ENCODE data around the gene TBCK.
"Not testable (repeated sequence)": the region's sequence is repeated elsewhere in the genome, so short reads cannot be mapped to it uniquely, and the experiment has no call there.

Gene TBCK

DNA sequence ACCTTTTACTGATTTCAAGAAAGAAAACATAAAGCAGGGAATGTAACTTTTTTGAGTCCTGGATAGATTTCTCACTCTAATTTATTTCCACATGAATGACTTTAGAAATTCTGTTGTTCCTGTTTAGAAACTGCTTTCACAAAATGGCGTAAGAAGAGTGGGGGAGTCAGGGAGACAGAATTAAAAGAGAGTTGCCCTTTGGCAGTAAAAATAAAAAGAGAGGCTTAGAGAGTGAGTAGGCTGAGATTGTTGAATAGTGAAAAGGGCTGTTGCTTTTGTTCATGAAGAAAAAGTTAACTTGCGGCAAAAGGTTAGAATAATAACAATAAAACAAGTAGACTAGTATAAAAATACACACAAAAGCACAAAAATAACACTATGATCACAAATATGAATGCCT, 166.1 kb downstream of the TBCK start:
- Histone ChIP-seq H3K9me3 (ENCODE audit: control insufficient read depth in 5 of 5, low read length in 5 of 5) (peaks cover 0 to 6% (median 3%) of the 10 kb centered on the region in 5 donors), H3K4me3 (ENCODE audit: low read depth in 1 of 5, low read length in 5 of 5) (no peak overlapping the region), H3K4me1 (ENCODE audit: control insufficient read depth in 5 of 5, insufficient read depth in 5 of 5, low read length in 5 of 5) (no peaks in the 10 kb centered on the region), H3K36me3 (ENCODE audit: control insufficient read depth in 5 of 5, insufficient read depth in 5 of 5, low read length in 5 of 5) (peaks cover 0 to 26% (median 0%) of the 10 kb centered on the region in 5 donors), H3K27ac (ENCODE audit: low read depth, low read length) (no peak overlapping the region), H3K9ac (ENCODE audit: low read length in 5 of 5) (no peak overlapping the region), H3K27me3 (ENCODE audit: control insufficient read depth in 5 of 5, insufficient read depth in 4 of 5, low read length in 5 of 5) (no peaks in the 10 kb centered on the region)

GRCh38 chr4:106149026-106149425, 167.0 kb downstream of the TBCK start:
- no peaks in the 10 kb centered on the region for H3K4me1 ChIP-seq (ENCODE audit: control insufficient read depth in 5 of 5, insufficient read depth in 5 of 5, low read length in 5 of 5)
- H3K27me3 ChIP-seq (ENCODE audit: control insufficient read depth in 5 of 5, insufficient read depth in 4 of 5, low read length in 5 of 5): no peaks in the 10 kb centered on the region
- H3K36me3 ChIP-seq (ENCODE audit: control insufficient read depth in 5 of 5, insufficient read depth in 5 of 5, low read length in 5 of 5): peaks cover 0 to 28% (median 0%) of the 10 kb centered on the region in 5 donors
- no peak overlapping the region for H3K4me3 ChIP-seq (ENCODE audit: low read depth in 1 of 5, low read length in 5 of 5)
- H3K9me3 ChIP-seq (ENCODE audit: control insufficient read depth in 5 of 5, low read length in 5 of 5): peaks cover 0 to 6% (median 3%) of the 10 kb centered on the region in 5 donors
- no peak overlapping the region for H3K9ac ChIP-seq (ENCODE audit: low read length in 5 of 5)
- H3K27ac ChIP-seq (ENCODE audit: low read depth, low read length): no peak overlapping the region

DNA sequence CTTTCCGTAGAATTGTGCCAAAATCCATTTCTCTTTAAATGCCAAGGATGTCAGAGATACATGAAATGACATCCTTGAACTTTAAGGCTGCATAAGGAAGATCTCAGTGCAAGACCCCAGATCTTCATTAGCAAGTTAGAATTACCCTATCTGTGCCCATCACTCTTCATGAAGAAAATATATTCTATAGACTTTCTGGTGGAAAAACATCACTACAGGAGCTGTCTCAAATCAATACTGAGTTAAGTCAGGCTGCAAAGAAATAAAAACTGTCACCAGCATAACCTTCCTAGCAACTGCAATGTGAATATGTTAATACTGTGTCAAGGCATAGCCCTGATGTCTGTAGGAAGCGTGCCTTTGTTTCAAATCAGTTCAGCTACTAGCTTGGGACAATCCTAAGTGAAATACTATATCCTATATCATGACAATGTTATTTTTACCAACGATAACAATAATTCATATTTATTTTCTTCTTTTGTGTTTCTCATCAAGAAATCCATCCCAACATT, 173.3 kb downstream of the TBCK start:
- Histone ChIP-seq H3K27me3 (ENCODE audit: control insufficient read depth in 5 of 5, insufficient read depth in 4 of 5, low read length in 5 of 5) (no peaks in the 10 kb centered on the region), H3K4me3 (ENCODE audit: low read depth in 1 of 5, low read length in 5 of 5) (no peak overlapping the region), H3K36me3 (ENCODE audit: control insufficient read depth in 5 of 5, insufficient read depth in 5 of 5, low read length in 5 of 5) (peaks cover 0 to 13% (median 0%) of the 10 kb centered on the region in 5 donors), H3K27ac (ENCODE audit: low read depth, low read length) (no peak overlapping the region), H3K9ac (ENCODE audit: low read length in 5 of 5) (no peak overlapping the region), H3K9me3 (ENCODE audit: control insufficient read depth in 5 of 5, low read length in 5 of 5) (peaks cover 0 to 6% (median 0%) of the 10 kb centered on the region in 5 donors), H3K4me1 (ENCODE audit: control insufficient read depth in 5 of 5, insufficient read depth in 5 of 5, low read length in 5 of 5) (no peaks in the 10 kb centered on the region)

DNA sequence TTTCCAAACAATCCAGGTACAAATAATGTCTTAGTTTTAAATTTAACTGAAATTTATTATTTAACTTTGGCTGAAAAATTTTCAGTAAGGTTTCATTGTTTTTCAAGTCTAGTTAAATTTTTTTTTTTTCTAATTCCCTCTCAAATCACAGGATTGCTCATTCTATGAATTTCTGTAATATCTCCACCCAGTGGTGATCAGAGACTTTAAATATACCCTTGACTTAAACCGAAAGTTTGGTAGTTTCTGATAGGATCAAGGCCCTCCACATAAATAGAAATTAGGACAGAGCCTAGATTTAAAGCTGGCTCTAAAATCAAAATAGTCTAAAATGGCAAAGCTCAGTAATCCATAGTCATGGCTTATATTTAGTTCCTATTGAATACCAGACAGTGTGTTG, 175.4 kb downstream of the TBCK start:
- Histone ChIP-seq H3K9ac (ENCODE audit: low read length in 5 of 5) (no peak overlapping the region), H3K4me1 (ENCODE audit: control insufficient read depth in 5 of 5, insufficient read depth in 5 of 5, low read length in 5 of 5) (no peaks in the 10 kb centered on the region), H3K36me3 (ENCODE audit: control insufficient read depth in 5 of 5, insufficient read depth in 5 of 5, low read length in 5 of 5) (peaks cover 0 to 7% (median 0%) of the 10 kb centered on the region in 5 donors), H3K27me3 (ENCODE audit: control insufficient read depth in 5 of 5, insufficient read depth in 4 of 5, low read length in 5 of 5) (no peaks in the 10 kb centered on the region), H3K4me3 (ENCODE audit: low read depth in 1 of 5, low read length in 5 of 5) (no peak overlapping the region), H3K27ac (ENCODE audit: low read depth, low read length) (no peak overlapping the region), H3K9me3 (ENCODE audit: control insufficient read depth in 5 of 5, low read length in 5 of 5) (peaks cover 0 to under 1% (median 0%) of the 10 kb centered on the region in 5 donors)

DNA sequence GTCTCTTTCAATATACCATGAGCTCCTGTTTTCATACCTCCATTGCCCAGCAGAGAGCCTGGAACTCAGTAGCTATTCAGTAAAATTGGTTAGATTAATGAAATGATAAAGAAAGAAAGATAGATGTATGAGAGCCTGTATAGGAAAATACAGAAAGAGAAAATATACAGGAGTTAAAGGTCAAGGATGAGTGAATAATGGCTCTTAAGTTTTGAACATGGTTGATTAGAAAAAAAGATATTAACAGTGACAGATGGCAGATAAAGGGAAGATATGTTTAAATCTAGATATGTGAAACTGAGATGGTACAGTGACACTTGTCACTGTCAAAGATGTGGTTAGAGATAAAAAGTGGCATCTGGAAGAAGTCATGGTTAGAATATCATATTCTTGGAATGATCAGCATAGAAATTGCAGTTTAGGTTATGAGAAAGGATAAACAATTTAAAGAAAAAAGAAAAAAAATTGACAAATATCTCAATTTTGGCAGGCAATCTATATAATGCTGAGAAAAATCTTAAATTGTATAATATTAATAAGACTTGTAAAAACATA, 179.2 kb downstream of the TBCK start:
- Histone ChIP-seq H3K27ac (ENCODE audit: low read depth, low read length) (no peak overlapping the region), H3K27me3 (ENCODE audit: control insufficient read depth in 5 of 5, insufficient read depth in 4 of 5, low read length in 5 of 5) (no peaks in the 10 kb centered on the region), H3K36me3 (ENCODE audit: control insufficient read depth in 5 of 5, insufficient read depth in 5 of 5, low read length in 5 of 5) (peaks cover 3 to 9% (median 7%) of the 10 kb centered on the region in 5 donors), H3K9me3 (ENCODE audit: control insufficient read depth in 5 of 5, low read length in 5 of 5) (peaks cover 0 to 5% (median 3%) of the 10 kb centered on the region in 5 donors), H3K9ac (ENCODE audit: low read length in 5 of 5) (no peak overlapping the region), H3K4me1 (ENCODE audit: control insufficient read depth in 5 of 5, insufficient read depth in 5 of 5, low read length in 5 of 5) (no peaks in the 10 kb centered on the region), H3K4me3 (ENCODE audit: low read depth in 1 of 5, low read length in 5 of 5) (no peak overlapping the region)

DNA sequence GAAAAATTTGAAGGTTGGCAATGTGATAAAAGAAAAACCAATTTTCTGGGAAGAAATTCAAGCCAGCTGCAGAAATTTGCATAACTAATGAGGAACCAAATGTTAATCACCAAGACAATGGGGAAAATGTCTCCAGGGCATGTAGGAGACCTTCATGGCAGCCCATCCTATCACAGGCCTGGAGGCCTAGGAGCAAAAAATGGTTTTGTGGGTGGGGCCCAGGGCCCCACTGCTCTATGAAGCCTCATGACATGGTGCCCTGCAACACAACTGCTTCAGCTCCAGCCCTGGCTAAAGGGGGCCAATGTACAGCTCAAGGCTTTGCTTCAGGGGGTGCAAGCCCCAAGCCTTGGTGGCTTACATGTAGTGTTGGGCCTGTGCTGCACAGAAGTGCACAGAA, 184.0 kb downstream of the TBCK start:
- Histone ChIP-seq H3K36me3 (ENCODE audit: control insufficient read depth in 5 of 5, insufficient read depth in 5 of 5, low read length in 5 of 5) (peaks cover 3 to 9% (median 7%) of the 10 kb centered on the region in 5 donors), H3K4me1 (ENCODE audit: control insufficient read depth in 5 of 5, insufficient read depth in 5 of 5, low read length in 5 of 5) (no peaks in the 10 kb centered on the region), H3K4me3 (ENCODE audit: low read depth in 1 of 5, low read length in 5 of 5) (no peak overlapping the region), H3K9me3 (ENCODE audit: control insufficient read depth in 5 of 5, low read length in 5 of 5) (peaks cover 0 to 5% (median 3%) of the 10 kb centered on the region in 5 donors), H3K27ac (ENCODE audit: low read depth, low read length) (no peak overlapping the region), H3K27me3 (ENCODE audit: control insufficient read depth in 5 of 5, insufficient read depth in 4 of 5, low read length in 5 of 5) (no peaks in the 10 kb centered on the region), H3K9ac (ENCODE audit: low read length in 5 of 5) (no peak overlapping the region)

DNA sequence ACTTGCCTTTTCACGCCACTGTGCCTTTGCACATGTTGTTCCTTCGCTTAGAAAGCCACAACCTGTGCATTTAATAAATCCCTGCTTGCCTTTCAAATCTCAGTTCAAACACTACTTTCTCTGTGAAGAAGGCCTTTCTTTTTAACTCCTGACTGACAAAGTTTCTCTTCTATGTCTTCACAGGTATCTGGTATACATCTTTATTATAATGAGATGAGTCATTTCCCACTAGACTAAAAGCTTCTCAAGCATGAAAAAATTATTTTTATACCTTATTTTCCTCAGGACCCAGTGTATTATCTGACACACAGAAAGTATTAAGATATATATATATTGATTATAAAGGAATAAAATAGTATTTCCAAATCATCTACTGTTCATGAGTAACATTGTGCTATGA, 189.9 kb downstream of the TBCK start:
- Histone ChIP-seq H3K27me3 (ENCODE audit: control insufficient read depth in 5 of 5, insufficient read depth in 4 of 5, low read length in 5 of 5) (no peaks in the 10 kb centered on the region), H3K27ac (ENCODE audit: low read depth, low read length) (no peak overlapping the region), H3K4me3 (ENCODE audit: low read depth in 1 of 5, low read length in 5 of 5) (no peak overlapping the region), H3K36me3 (ENCODE audit: control insufficient read depth in 5 of 5, insufficient read depth in 5 of 5, low read length in 5 of 5) (peaks cover 0 to 3% (median 0%) of the 10 kb centered on the region in 5 donors), H3K4me1 (ENCODE audit: control insufficient read depth in 5 of 5, insufficient read depth in 5 of 5, low read length in 5 of 5) (no peaks in the 10 kb centered on the region), H3K9ac (ENCODE audit: low read length in 5 of 5) (no peak overlapping the region), H3K9me3 (ENCODE audit: control insufficient read depth in 5 of 5, low read length in 5 of 5) (no peaks in the 10 kb centered on the region)

- H3K27me3 ChIP-seq (ENCODE audit: control insufficient read depth in 5 of 5, insufficient read depth in 4 of 5, low read length in 5 of 5); H3K9ac ChIP-seq (ENCODE audit: low read length in 5 of 5); H3K9me3 ChIP-seq (ENCODE audit: control insufficient read depth in 5 of 5, low read length in 5 of 5); H3K4me1 ChIP-seq (ENCODE audit: control insufficient read depth in 5 of 5, insufficient read depth in 5 of 5, low read length in 5 of 5); H3K4me3 ChIP-seq (ENCODE audit: low read depth in 1 of 5, low read length in 5 of 5); H3K27ac ChIP-seq (ENCODE audit: low read depth, low read length): not testable (repeated sequence)
- H3K36me3 ChIP-seq (ENCODE audit: control insufficient read depth in 5 of 5, insufficient read depth in 5 of 5, low read length in 5 of 5): peaks cover 0 to 10% (median 10%) of the 10 kb centered on the region in 5 donors
These were observed 196.0 kb downstream of the TBCK start for GRCh38 chr4:106119949-106120555.

GRCh38 chr4:106116025-106116424, 200.0 kb downstream of the TBCK start:
- Histone ChIP-seq H3K9ac (ENCODE audit: low read length in 5 of 5) (no peak overlapping the region), H3K36me3 (ENCODE audit: control insufficient read depth in 5 of 5, insufficient read depth in 5 of 5, low read length in 5 of 5) (peaks cover 15 to 42% (median 32%) of the 10 kb centered on the region in 5 donors), H3K27me3 (ENCODE audit: control insufficient read depth in 5 of 5, insufficient read depth in 4 of 5, low read length in 5 of 5) (no peaks in the 10 kb centered on the region), H3K27ac (ENCODE audit: low read depth, low read length) (no peak overlapping the region), H3K4me1 (ENCODE audit: control insufficient read depth in 5 of 5, insufficient read depth in 5 of 5, low read length in 5 of 5) (no peaks in the 10 kb centered on the region), H3K9me3 (ENCODE audit: control insufficient read depth in 5 of 5, low read length in 5 of 5) (peaks cover 0 to 16% (median 14%) of the 10 kb centered on the region in 5 donors), H3K4me3 (ENCODE audit: low read depth in 1 of 5, low read length in 5 of 5) (no peak overlapping the region)

DNA sequence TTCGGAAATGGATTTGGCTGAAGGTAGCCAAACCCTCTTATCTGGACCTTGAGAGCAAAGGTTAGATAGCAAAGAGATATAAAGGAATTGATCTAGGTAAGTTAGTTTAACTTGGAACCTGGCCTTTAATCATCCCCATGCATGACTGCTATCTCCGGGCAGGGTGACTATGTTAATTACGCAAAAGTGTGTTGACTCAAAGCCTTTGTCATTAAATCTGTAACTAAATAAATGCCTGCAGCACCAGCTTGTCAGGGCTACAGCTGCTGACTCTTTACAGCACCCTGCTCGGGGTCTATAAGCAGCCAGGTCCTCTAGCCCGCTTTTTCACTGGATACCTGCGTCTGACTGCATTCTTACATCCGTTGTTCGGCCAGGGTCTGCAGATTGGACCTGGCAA, 201.7 kb downstream of the TBCK start:
- Histone ChIP-seq H3K9me3 (ENCODE audit: control insufficient read depth in 5 of 5, low read length in 5 of 5) (peaks cover 10 to 30% (median 26%) of the 10 kb centered on the region in 5 donors), H3K9ac (ENCODE audit: low read length in 5 of 5) (no peak overlapping the region), H3K27me3 (ENCODE audit: control insufficient read depth in 5 of 5, insufficient read depth in 4 of 5, low read length in 5 of 5) (no peaks in the 10 kb centered on the region), H3K27ac (ENCODE audit: low read depth, low read length) (no peak overlapping the region), H3K4me3 (ENCODE audit: low read depth in 1 of 5, low read length in 5 of 5) (no peak overlapping the region), H3K36me3 (ENCODE audit: control insufficient read depth in 5 of 5, insufficient read depth in 5 of 5, low read length in 5 of 5) (peaks cover 24 to 54% (median 45%) of the 10 kb centered on the region in 5 donors), H3K4me1 (ENCODE audit: control insufficient read depth in 5 of 5, insufficient read depth in 5 of 5, low read length in 5 of 5) (no peaks in the 10 kb centered on the region)

All from subcutaneous abdominal adipose tissue (tissue), 5 donors.